ENCODE data around the gene ATXN3L.

DNA sequence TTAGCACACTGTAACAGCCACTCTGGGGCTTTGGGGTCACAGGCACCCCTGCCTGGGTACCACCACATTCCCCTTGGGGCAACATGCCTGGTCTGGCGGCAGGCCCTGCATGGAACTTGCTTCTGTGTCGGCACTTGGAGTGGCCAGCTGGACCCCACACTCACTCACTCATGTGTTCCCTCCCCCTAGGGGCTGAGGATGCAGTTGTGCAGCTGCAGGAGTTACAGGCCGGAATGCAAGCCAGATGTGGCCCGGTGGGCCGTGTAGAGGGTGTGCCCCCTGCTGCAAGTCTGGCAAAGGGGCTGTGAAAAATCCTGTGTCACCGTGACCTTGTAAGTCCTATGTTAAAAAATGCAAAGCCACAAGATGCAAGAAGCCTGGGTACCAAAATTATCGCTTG lies 34.2 kb downstream of the ATXN3L start:
- TF ChIP-seq, protein P1, sequence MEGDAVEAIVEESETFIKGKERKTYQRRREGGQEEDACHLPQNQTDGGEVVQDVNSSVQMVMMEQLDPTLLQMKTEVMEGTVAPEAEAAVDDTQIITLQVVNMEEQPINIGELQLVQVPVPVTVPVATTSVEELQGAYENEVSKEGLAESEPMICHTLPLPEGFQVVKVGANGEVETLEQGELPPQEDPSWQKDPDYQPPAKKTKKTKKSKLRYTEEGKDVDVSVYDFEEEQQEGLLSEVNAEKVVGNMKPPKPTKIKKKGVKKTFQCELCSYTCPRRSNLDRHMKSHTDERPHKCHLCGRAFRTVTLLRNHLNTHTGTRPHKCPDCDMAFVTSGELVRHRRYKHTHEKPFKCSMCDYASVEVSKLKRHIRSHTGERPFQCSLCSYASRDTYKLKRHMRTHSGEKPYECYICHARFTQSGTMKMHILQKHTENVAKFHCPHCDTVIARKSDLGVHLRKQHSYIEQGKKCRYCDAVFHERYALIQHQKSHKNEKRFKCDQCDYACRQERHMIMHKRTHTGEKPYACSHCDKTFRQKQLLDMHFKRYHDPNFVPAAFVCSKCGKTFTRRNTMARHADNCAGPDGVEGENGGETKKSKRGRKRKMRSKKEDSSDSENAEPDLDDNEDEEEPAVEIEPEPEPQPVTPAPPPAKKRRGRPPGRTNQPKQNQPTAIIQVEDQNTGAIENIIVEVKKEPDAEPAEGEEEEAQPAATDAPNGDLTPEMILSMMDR (IDR thresholded peaks at IDR 0.05), result no peak
- TF ChIP-seq POLR2A (IDR thresholded peaks at IDR 0.05) (no peak), EP300 (IDR thresholded peaks at IDR 0.05; ENCODE audit: low read depth) (no peak)
